ENCODE data around the gene ERN1.
"Not testable (repeated sequence)": the region's sequence is repeated elsewhere in the genome, so short reads cannot be mapped to it uniquely, and the experiment has no call there.

ERN1 gene

GRCh38 chr17:64016231-64016784 lies 113.6 kb downstream of the ERN1 start:
- DNase-seq (ENCODE audit: low read depth), result no peak
- H3K9me3 ChIP-seq (ENCODE audit: control insufficient read depth, low read length), result no peaks in the 10 kb centered on the region
- H3K9ac ChIP-seq (ENCODE audit: low read length), result no peak overlapping the region
- peaks cover 9% of the 10 kb centered on the region for H3K4me1 ChIP-seq (ENCODE audit: control insufficient read depth, insufficient read depth, low read length)
- H3K4me3 ChIP-seq (ENCODE audit: low read length), result no peak overlapping the region
- no peaks in the 10 kb centered on the region for H3K36me3 ChIP-seq (ENCODE audit: control insufficient read depth, insufficient read depth, low read length, severe bottlenecking)
- H3K27me3 ChIP-seq (replicated peaks; ENCODE audit: control insufficient read depth, insufficient read depth, low read length), result no peaks in the 10 kb centered on the region

GRCh38 chr17:64015447-64015846 lies 114.5 kb downstream of the ERN1 start:
- DNase-seq (ENCODE audit: low read depth), result no peak
- Histone ChIP-seq H3K27me3 (replicated peaks; ENCODE audit: control insufficient read depth, insufficient read depth, low read length) (no peaks in the 10 kb centered on the region), H3K4me3 (ENCODE audit: low read length) (no peak overlapping the region), H3K36me3 (ENCODE audit: control insufficient read depth, insufficient read depth, low read length, severe bottlenecking) (no peaks in the 10 kb centered on the region), H3K9me3 (ENCODE audit: control insufficient read depth, low read length) (no peaks in the 10 kb centered on the region), H3K9ac (ENCODE audit: low read length) (no peak overlapping the region), H3K4me1 (ENCODE audit: control insufficient read depth, insufficient read depth, low read length) (peaks cover 9% of the 10 kb centered on the region)

- H3K9ac ChIP-seq (ENCODE audit: low read length), result peak overlapping the region; percentile 63
- peaks cover 51% of the 10 kb centered on the region for H3K4me1 ChIP-seq (ENCODE audit: control insufficient read depth, insufficient read depth, low read length)
- H3K27me3 ChIP-seq (replicated peaks; ENCODE audit: control insufficient read depth, insufficient read depth, low read length), result no peaks in the 10 kb centered on the region
- H3K9me3 ChIP-seq (ENCODE audit: control insufficient read depth, low read length), result no peaks in the 10 kb centered on the region
- DNase-seq (ENCODE audit: low read depth), result no peak
- H3K4me3 ChIP-seq (ENCODE audit: low read length), result peak overlapping the region; percentile 20
- H3K36me3 ChIP-seq (ENCODE audit: control insufficient read depth, insufficient read depth, low read length, severe bottlenecking), result no peaks in the 10 kb centered on the region
These were observed 120.2 kb downstream of the ERN1 start for GRCh38 chr17:64009571-64010402.

GRCh38 chr17:64008830-64009229 lies 121.1 kb downstream of the ERN1 start:
- Histone ChIP-seq H3K36me3 (ENCODE audit: control insufficient read depth, insufficient read depth, low read length, severe bottlenecking) (no peaks in the 10 kb centered on the region), H3K4me3 (ENCODE audit: low read length) (no peak overlapping the region), H3K9ac (ENCODE audit: low read length) (peak overlapping the region; percentile 55), H3K9me3 (ENCODE audit: control insufficient read depth, low read length) (no peaks in the 10 kb centered on the region), H3K4me1 (ENCODE audit: control insufficient read depth, insufficient read depth, low read length) (peaks cover 49% of the 10 kb centered on the region), H3K27me3 (replicated peaks; ENCODE audit: control insufficient read depth, insufficient read depth, low read length) (no peaks in the 10 kb centered on the region)
- DNase-seq (ENCODE audit: low read depth), result no peak

- Histone ChIP-seq H3K36me3 (ENCODE audit: control insufficient read depth, insufficient read depth, low read length, severe bottlenecking) (no peaks in the 10 kb centered on the region), H3K4me3 (ENCODE audit: low read length) (no peak overlapping the region), H3K9ac (ENCODE audit: low read length) (no peak overlapping the region), H3K4me1 (ENCODE audit: control insufficient read depth, insufficient read depth, low read length) (peaks cover 49% of the 10 kb centered on the region), H3K27me3 (replicated peaks; ENCODE audit: control insufficient read depth, insufficient read depth, low read length) (no peaks in the 10 kb centered on the region), H3K9me3 (ENCODE audit: control insufficient read depth, low read length) (no peaks in the 10 kb centered on the region)
- DNase-seq (ENCODE audit: low read depth), result no peak
These were observed 121.6 kb downstream of the ERN1 start for GRCh38 chr17:64008346-64008745.

GRCh38 chr17:64007838-64008282 lies 122.1 kb downstream of the ERN1 start:
- DNase-seq (ENCODE audit: low read depth), result no peak
- H3K9ac ChIP-seq (ENCODE audit: low read length), result no peak overlapping the region
- H3K9me3 ChIP-seq (ENCODE audit: control insufficient read depth, low read length), result no peaks in the 10 kb centered on the region

GRCh38 chr17:64007089-64007837 lies 122.7 kb downstream of the ERN1 start:
- not testable (repeated sequence) for H3K9ac ChIP-seq (ENCODE audit: low read length); H3K36me3 ChIP-seq (ENCODE audit: control insufficient read depth, insufficient read depth, low read length, severe bottlenecking); H3K27me3 ChIP-seq (replicated peaks; ENCODE audit: control insufficient read depth, insufficient read depth, low read length); DNase-seq (ENCODE audit: low read depth); H3K9me3 ChIP-seq (ENCODE audit: control insufficient read depth, low read length)
- H3K4me1 ChIP-seq (ENCODE audit: control insufficient read depth, insufficient read depth, low read length), result peaks cover 51% of the 10 kb centered on the region
- peak overlapping the region; percentile 63 for H3K4me3 ChIP-seq (ENCODE audit: low read length)

More at GRCh38 chr17:64007838-64008282, 122.1 kb downstream of the ERN1 start:
- Histone ChIP-seq H3K4me1 (ENCODE audit: control insufficient read depth, insufficient read depth, low read length) (peaks cover 49% of the 10 kb centered on the region), H3K36me3 (ENCODE audit: control insufficient read depth, insufficient read depth, low read length, severe bottlenecking) (no peaks in the 10 kb centered on the region), H3K4me3 (ENCODE audit: low read length) (peak overlapping the region; percentile 11), H3K27me3 (replicated peaks; ENCODE audit: control insufficient read depth, insufficient read depth, low read length) (no peaks in the 10 kb centered on the region)

GRCh38 chr17:64006361-64007088 lies 123.4 kb downstream of the ERN1 start:
- Histone ChIP-seq H3K9me3 (ENCODE audit: control insufficient read depth, low read length) (no peaks in the 10 kb centered on the region), H3K27me3 (replicated peaks; ENCODE audit: control insufficient read depth, insufficient read depth, low read length) (no peaks in the 10 kb centered on the region), H3K4me3 (ENCODE audit: low read length) (peak overlapping the region; percentile 63), H3K36me3 (ENCODE audit: control insufficient read depth, insufficient read depth, low read length, severe bottlenecking) (no peaks in the 10 kb centered on the region), H3K4me1 (ENCODE audit: control insufficient read depth, insufficient read depth, low read length) (peaks cover 55% of the 10 kb centered on the region), H3K9ac (ENCODE audit: low read length) (peak overlapping the region; percentile 65)
- DNase-seq (ENCODE audit: low read depth), result no peak

GRCh38 chr17:64005734-64006167 lies 124.2 kb downstream of the ERN1 start:
- Histone ChIP-seq H3K4me3 (ENCODE audit: low read length) (peak overlapping the region; percentile 29), H3K9ac (ENCODE audit: low read length) (no peak overlapping the region), H3K4me1 (ENCODE audit: control insufficient read depth, insufficient read depth, low read length) (peaks cover 55% of the 10 kb centered on the region), H3K36me3 (ENCODE audit: control insufficient read depth, insufficient read depth, low read length, severe bottlenecking) (no peaks in the 10 kb centered on the region), H3K9me3 (ENCODE audit: control insufficient read depth, low read length) (no peaks in the 10 kb centered on the region), H3K27me3 (replicated peaks; ENCODE audit: control insufficient read depth, insufficient read depth, low read length) (no peaks in the 10 kb centered on the region)
- no peak for DNase-seq (ENCODE audit: low read depth)

- peak overlapping the region; percentile 29 for H3K4me3 ChIP-seq (ENCODE audit: low read length)
- no peaks in the 10 kb centered on the region for H3K9me3 ChIP-seq (ENCODE audit: control insufficient read depth, low read length)
- H3K27me3 ChIP-seq (replicated peaks; ENCODE audit: control insufficient read depth, insufficient read depth, low read length), result no peaks in the 10 kb centered on the region
- no peak for DNase-seq (ENCODE audit: low read depth)
- H3K4me1 ChIP-seq (ENCODE audit: control insufficient read depth, insufficient read depth, low read length), result peaks cover 55% of the 10 kb centered on the region
- H3K9ac ChIP-seq (ENCODE audit: low read length), result no peak overlapping the region
- H3K36me3 ChIP-seq (ENCODE audit: control insufficient read depth, insufficient read depth, low read length, severe bottlenecking), result no peaks in the 10 kb centered on the region
These were observed 124.8 kb downstream of the ERN1 start for GRCh38 chr17:64004903-64005733.

All from adipocyte (in vitro differentiated cells).